Prostate gland (tissue), 2 donors: ENCODE results near the gene CFAP97D1.

Source experiments
- CTCF ChIP-seq, 4 experiments: fragments of 200-600 bp in 2 of 4; fragments of 450-650 bp in 2 of 4; sonication (generic) in 2 of 4; IDR thresholded peaks; 1 replicate in 3 of 4; 2 replicates in 1 of 4; pipeline ENCODE4 v1.5.1; 2016 to 2019; ENCODE audit warnings: antibody characterized with exemption in 4 of 4, mild to moderate bottlenecking in 2 of 4, moderate library complexity in 2 of 4
- POLR2A ChIP-seq: fragments of 450-650 bp; IDR thresholded peaks from one replicate; pipeline ENCODE4 v1.6.1; 2016; ENCODE audit warnings: antibody characterized with exemption, mild to moderate bottlenecking
- POLR2AphosphoS5 ChIP-seq: sonication (generic); formaldehyde crosslinking; IDR thresholded peaks from one replicate; pipeline ENCODE4 v1.6.1; 2017; ENCODE audit warnings: antibody characterized with exemption

GRCh38 chr17:43784068-43784467 lies 3.8 kb downstream of the CFAP97D1 start:
- TF ChIP-seq POLR2A (no peak), CTCF (IDR thresholded peaks at IDR 0.05) (no peak), POLR2AphosphoS5 (no peak)
